ENCODE results near the gene SEC11C. TPM values are rescaled to one million over a fixed set of nuclear protein-coding genes. Genes with fewer than 3 reads are reported as not detected.
A peak's percentile ranks its signal among the peaks of the same experiment; 100 is the strongest.

SEC11C gene
- total RNA-seq, 1 experiment from 2014 or later = 106 TPM

DNA sequence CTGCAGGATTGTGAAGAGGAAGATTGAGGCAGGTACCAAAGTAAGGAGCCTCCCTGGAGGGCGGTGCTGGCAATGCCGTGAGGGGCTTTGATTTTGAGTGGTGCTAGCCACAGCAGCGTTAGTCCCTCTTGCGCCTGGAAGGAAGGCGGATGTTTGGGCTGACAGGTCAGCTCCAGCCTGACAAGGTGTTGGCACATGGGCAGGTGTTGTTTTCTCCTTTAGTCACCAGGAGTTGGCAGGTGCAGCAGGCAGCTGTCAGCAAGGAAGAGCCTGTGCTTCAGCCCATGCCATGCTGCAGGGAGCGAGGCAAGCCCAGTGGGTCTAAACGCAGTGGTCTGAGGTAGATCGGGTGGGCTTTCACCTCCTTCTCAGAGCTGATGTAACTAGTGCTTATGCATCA is 8.5 kb downstream of the SEC11C start:
- BruUV-seq (replicated peaks) = no TSS peak
- no peak overlapping the region for H3K4me3 Mint-ChIP-seq (ENCODE audit: low read depth, unreplicated experiment)
- peaks cover 16% of the 10 kb centered on the region for H3K36me3 Mint-ChIP-seq (ENCODE audit: insufficient read depth, unreplicated experiment)
- peaks cover 6% of the 10 kb centered on the region for H3K4me1 Mint-ChIP-seq (ENCODE audit: low read depth, unreplicated experiment)
- H3K9me3 Mint-ChIP-seq (ENCODE audit: low read depth, unreplicated experiment) = no peaks in the 10 kb centered on the region
- CTCF ChIA-PET = interaction anchor here (0.7 kb wide), 1 partner anchor 979 kb away, joined by 5 read pairs; no protein-coding TSS in a partner anchor
- H3K27ac Mint-ChIP-seq (ENCODE audit: unreplicated experiment) = peak overlapping the region; percentile 21
- intact Hi-C loops (cut with micrococcal nuclease; ENCODE audit: unreplicated experiment) = no loop called here
- DNase-seq = no peak
- TF ChIP-seq, protein P1, sequence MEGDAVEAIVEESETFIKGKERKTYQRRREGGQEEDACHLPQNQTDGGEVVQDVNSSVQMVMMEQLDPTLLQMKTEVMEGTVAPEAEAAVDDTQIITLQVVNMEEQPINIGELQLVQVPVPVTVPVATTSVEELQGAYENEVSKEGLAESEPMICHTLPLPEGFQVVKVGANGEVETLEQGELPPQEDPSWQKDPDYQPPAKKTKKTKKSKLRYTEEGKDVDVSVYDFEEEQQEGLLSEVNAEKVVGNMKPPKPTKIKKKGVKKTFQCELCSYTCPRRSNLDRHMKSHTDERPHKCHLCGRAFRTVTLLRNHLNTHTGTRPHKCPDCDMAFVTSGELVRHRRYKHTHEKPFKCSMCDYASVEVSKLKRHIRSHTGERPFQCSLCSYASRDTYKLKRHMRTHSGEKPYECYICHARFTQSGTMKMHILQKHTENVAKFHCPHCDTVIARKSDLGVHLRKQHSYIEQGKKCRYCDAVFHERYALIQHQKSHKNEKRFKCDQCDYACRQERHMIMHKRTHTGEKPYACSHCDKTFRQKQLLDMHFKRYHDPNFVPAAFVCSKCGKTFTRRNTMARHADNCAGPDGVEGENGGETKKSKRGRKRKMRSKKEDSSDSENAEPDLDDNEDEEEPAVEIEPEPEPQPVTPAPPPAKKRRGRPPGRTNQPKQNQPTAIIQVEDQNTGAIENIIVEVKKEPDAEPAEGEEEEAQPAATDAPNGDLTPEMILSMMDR (IDR thresholded peaks at IDR 0.05; ENCODE audit: unreplicated experiment) = no peak
- no peaks in the 10 kb centered on the region for H3K27me3 Mint-ChIP-seq (ENCODE audit: unreplicated experiment)

DNA sequence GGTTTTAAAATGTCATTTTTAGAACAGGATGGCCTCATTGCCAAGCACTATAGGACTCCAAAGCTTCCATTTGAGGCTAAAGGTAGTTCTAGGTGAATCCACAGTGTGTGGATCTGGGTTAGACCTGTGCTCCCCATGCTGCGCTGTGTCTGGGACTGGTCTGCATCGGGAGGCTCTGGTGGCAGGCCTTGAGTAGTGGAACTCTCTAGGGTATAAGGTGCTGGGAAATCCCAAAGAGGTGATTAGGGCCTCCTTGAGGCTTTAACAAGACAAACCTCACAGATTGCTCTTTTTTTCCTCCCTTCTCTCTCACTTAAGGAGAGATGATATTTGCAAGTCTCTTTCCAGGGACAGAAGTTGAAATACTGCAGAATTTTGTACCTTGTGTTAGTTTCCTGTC is 9.3 kb downstream of the SEC11C start:
- Mint-ChIP-seq H3K4me1 (ENCODE audit: low read depth, unreplicated experiment) (peaks cover 13% of the 10 kb centered on the region), H3K27ac (ENCODE audit: unreplicated experiment) (no peak overlapping the region), H3K9me3 (ENCODE audit: low read depth, unreplicated experiment) (no peaks in the 10 kb centered on the region), H3K27me3 (ENCODE audit: unreplicated experiment) (no peaks in the 10 kb centered on the region), H3K36me3 (ENCODE audit: insufficient read depth, unreplicated experiment) (peaks cover 24% of the 10 kb centered on the region), H3K4me3 (ENCODE audit: low read depth, unreplicated experiment) (no peak overlapping the region)
- TF ChIP-seq, protein P1 (IDR thresholded peaks at IDR 0.05; ENCODE audit: unreplicated experiment) = no peak
- no TSS peak for BruUV-seq (replicated peaks)
- no peak for DNase-seq
- CTCF ChIA-PET = no interaction called here
- intact Hi-C loops (cut with micrococcal nuclease; ENCODE audit: unreplicated experiment) = no loop called here

DNA sequence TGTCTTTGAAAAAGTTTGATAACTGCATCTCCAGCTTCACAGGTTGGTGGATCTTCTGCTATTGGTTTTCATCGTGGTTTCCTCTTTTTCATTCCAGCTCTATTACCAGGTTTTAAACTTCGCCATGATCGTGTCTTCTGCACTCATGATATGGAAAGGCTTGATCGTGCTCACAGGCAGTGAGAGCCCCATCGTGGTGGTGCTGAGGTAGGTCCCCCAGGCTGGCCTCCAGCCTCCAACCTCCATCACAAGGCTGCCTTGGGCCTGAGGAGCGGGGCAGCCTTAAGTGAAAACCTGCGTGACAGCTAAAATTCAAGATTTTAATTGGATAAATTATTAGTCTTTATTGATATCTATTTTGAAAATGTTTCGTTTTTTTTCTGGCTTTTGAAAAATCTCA is 9.7 kb downstream of the SEC11C start:
- H3K27ac Mint-ChIP-seq (ENCODE audit: unreplicated experiment) = no peak overlapping the region
- peaks cover 24% of the 10 kb centered on the region for H3K36me3 Mint-ChIP-seq (ENCODE audit: insufficient read depth, unreplicated experiment)
- H3K4me1 Mint-ChIP-seq (ENCODE audit: low read depth, unreplicated experiment) = peaks cover 13% of the 10 kb centered on the region
- TF ChIP-seq, protein P1 (IDR thresholded peaks at IDR 0.05; ENCODE audit: unreplicated experiment) = no peak
- CTCF ChIA-PET = no interaction called here
- no peak overlapping the region for H3K4me3 Mint-ChIP-seq (ENCODE audit: low read depth, unreplicated experiment)
- no TSS peak for BruUV-seq (replicated peaks)
- no peaks in the 10 kb centered on the region for H3K27me3 Mint-ChIP-seq (ENCODE audit: unreplicated experiment)
- intact Hi-C loops (cut with micrococcal nuclease; ENCODE audit: unreplicated experiment) = no loop called here
- DNase-seq = no peak
- no peaks in the 10 kb centered on the region for H3K9me3 Mint-ChIP-seq (ENCODE audit: low read depth, unreplicated experiment)

DNA sequence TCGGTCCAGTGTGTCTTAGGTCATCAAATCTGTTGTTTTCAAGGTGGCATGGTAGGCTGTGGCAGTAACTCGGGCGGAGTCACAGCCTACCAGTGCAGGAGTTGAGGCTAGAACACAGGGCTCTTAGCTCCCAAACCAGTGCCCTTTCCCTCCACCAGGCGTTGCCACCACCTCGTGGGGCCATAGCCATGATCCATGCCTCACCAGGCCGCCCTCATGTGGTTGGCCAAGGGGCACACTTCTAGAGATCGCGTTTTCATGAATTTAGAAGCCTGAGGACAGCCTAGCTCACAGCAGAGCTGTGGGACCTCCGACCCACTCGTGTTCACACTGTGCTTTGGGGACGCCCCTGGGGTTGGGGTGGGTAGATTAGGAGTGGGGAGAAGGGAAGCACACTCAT is 10.6 kb downstream of the SEC11C start:
- CTCF ChIA-PET = no interaction called here
- H3K27ac Mint-ChIP-seq (ENCODE audit: unreplicated experiment) = no peak overlapping the region
- intact Hi-C loops (cut with micrococcal nuclease; ENCODE audit: unreplicated experiment) = no loop called here
- TF ChIP-seq, protein P1 (IDR thresholded peaks at IDR 0.05; ENCODE audit: unreplicated experiment) = no peak
- no peaks in the 10 kb centered on the region for H3K27me3 Mint-ChIP-seq (ENCODE audit: unreplicated experiment)
- no TSS peak for BruUV-seq (replicated peaks)
- H3K4me3 Mint-ChIP-seq (ENCODE audit: low read depth, unreplicated experiment) = no peak overlapping the region
- no peaks in the 10 kb centered on the region for H3K9me3 Mint-ChIP-seq (ENCODE audit: low read depth, unreplicated experiment)
- peaks cover 24% of the 10 kb centered on the region for H3K36me3 Mint-ChIP-seq (ENCODE audit: insufficient read depth, unreplicated experiment)
- H3K4me1 Mint-ChIP-seq (ENCODE audit: low read depth, unreplicated experiment) = peaks cover 13% of the 10 kb centered on the region
- DNase-seq = no peak
